Thyroid gland (tissue), 4 donors: ENCODE measurements around the gene PLXNA4.

Experiments
- CTCF ChIP-seq, 6 experiments: fragments of 200-600 bp in 3 of 6; fragments of 450-650 bp in 3 of 6; sonication (generic) in 3 of 6; IDR thresholded peaks; one replicate each; pipeline ENCODE4 v1.5.1; 2016 to 2019; ENCODE audit warnings: antibody characterized with exemption in 6 of 6, mild to moderate bottlenecking in 2 of 6, inconsistent platforms in 1 of 6, moderate library complexity in 1 of 6
- POLR2A ChIP-seq, 2 donors: fragments of 450-650 bp; IDR thresholded peaks; one replicate each; pipeline ENCODE4 v1.6.1; 2017; ENCODE audit warnings: antibody characterized with exemption in 2 of 2, mild to moderate bottlenecking in 2 of 2, moderate library complexity in 1 of 2

- TF ChIP-seq CTCF (IDR thresholded peaks at IDR 0.05) = no peak
- no peak for TF ChIP-seq POLR2A (IDR thresholded peaks at IDR 0.05)
These were observed 495.8 kb downstream of the PLXNA4 start for GRCh38 chr7:132080467-132080866.
